GM19397 (cell line): ENCODE results near the gene CCDC92.

Experiments used
- ATAC-seq: cut with Tn5 transposase; IDR thresholded peaks from one replicate; pipeline ENCODE4 v1.9.1; 2021; ENCODE audit warnings: mild to moderate bottlenecking, moderate library complexity; ENCODE audit not compliant: unreplicated experiment

CCDC92 gene

GRCh38 chr12:123937707-123938591 lies 34.7 kb downstream of the CCDC92 start:
- ATAC-seq = no peak

- no peak for ATAC-seq
Observed at GRCh38 chr12:123936956-123937706, 35.5 kb downstream of the CCDC92 start.

GRCh38 chr12:123936471-123936870 lies 36.2 kb downstream of the CCDC92 start:
- ATAC-seq = no peak

GRCh38 chr12:123935956-123936355 lies 36.7 kb downstream of the CCDC92 start:
- no peak for ATAC-seq

GRCh38 chr12:123934829-123935228 lies 37.8 kb downstream of the CCDC92 start:
- ATAC-seq = no peak

- ATAC-seq = no peak
Observed at GRCh38 chr12:123934016-123934620, 38.5 kb downstream of the CCDC92 start.

GRCh38 chr12:123933214-123933613 lies 39.4 kb downstream of the CCDC92 start:
- ATAC-seq = no peak

GRCh38 chr12:123931686-123932321 lies 40.8 kb downstream of the CCDC92 start:
- no peak for ATAC-seq

- ATAC-seq = no peak
Observed at GRCh38 chr12:123929946-123930583, 42.6 kb downstream of the CCDC92 start.

- ATAC-seq = no peak
Observed at GRCh38 chr12:123928897-123929296, 43.7 kb downstream of the CCDC92 start.

- no peak for ATAC-seq
Observed at GRCh38 chr12:123928274-123928865, 44.3 kb downstream of the CCDC92 start.

- ATAC-seq = no peak
Observed at GRCh38 chr12:123924539-123924938, 48.1 kb downstream of the CCDC92 start.

GRCh38 chr12:123923927-123924326 lies 48.7 kb downstream of the CCDC92 start:
- no peak for ATAC-seq

- ATAC-seq = no peak
Observed at GRCh38 chr12:123923038-123923437, 49.6 kb downstream of the CCDC92 start.

- no peak for ATAC-seq
Observed at GRCh38 chr12:123919980-123920360, 52.7 kb downstream of the CCDC92 start.

- ATAC-seq = no peak
Observed at GRCh38 chr12:123917337-123917850, 55.2 kb downstream of the CCDC92 start.

- no peak for ATAC-seq
Observed at GRCh38 chr12:123916729-123917128, 55.9 kb downstream of the CCDC92 start.

GRCh38 chr12:123914726-123915333 lies 57.8 kb downstream of the CCDC92 start:
- no peak for ATAC-seq
